ENCODE measurements around the gene CEP68.

- TF ChIP-seq CTCF (IDR thresholded peaks at IDR 0.05) (no peak), POLR2AphosphoS5 (IDR thresholded peaks at IDR 0.05) (no peak), POLR2A (IDR thresholded peaks at IDR 0.05) (no peak)
Observed at GRCh38 chr2:65049010-65049639, 7.1 kb upstream of the CEP68 start.
